ENCODE measurements around the gene BRF1. TPM values are rescaled to one million over a fixed set of nuclear protein-coding genes. Genes with fewer than 3 reads are reported as not detected.

The BRF1 gene
- total and polyA plus RNA-seq, 2 donors from 2014 or later = 19.3 to 34.1 TPM

DNA sequence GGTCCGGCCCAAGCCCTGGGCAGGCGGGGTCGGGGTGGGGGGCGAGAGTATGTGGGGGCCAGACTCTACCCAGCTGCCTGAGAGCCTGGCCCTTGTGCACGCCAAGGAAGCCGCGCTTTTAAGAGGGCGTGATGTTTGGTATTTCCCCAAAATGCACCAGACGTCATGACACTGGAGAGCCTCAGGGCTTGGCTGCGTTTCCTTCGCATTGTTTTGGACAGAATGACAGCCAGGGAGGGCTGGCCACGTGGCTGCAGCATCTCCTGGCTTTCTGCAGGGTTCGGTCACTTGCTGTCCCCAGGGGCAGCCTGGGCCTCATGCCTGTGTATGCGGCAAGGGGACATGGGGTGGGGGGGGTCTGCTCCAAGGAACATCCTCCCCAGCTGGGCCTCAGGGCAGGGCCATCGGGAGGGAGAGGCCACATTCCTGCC, 103.6 kb downstream of the BRF1 start:
- no peak for TF ChIP-seq CTCF (IDR thresholded peaks at IDR 0.05; ENCODE audit: borderline replicate concordance, extremely low read depth, insufficient read depth)
- Histone ChIP-seq H3K27ac (ENCODE audit: low read depth in 2 of 2, low read length in 2 of 2) (peak overlapping the region; percentile 22 to 53), H3K4me3 (ENCODE audit: low read length in 3 of 3) (no peak overlapping the region), H3K9me3 (ENCODE audit: control insufficient read depth in 2 of 3, insufficient read depth in 1 of 3, low read length in 3 of 3) (no peaks in the 10 kb centered on the region), H3K4me1 (ENCODE audit: control insufficient read depth in 2 of 3, insufficient read depth in 2 of 3, low read depth in 1 of 3, low read length in 3 of 3) (peaks cover 0 to 16% (median 0%) of the 10 kb centered on the region in 3 donors), H3K36me3 (ENCODE audit: control insufficient read depth in 2 of 3, insufficient read depth in 3 of 3, low read length in 3 of 3) (no peaks in the 10 kb centered on the region), H3K9ac (ENCODE audit: low read length in 3 of 3) (no peak overlapping the region), H3K27me3 (ENCODE audit: control insufficient read depth, insufficient read depth, low read length) (no peaks in the 10 kb centered on the region)
- intact Hi-C loops (cut with DNase I) = no loop called here
- DNase-seq (peak in 2 of 5 donors; percentile 58 to 69), FAIRE-seq (no peak)

DNA sequence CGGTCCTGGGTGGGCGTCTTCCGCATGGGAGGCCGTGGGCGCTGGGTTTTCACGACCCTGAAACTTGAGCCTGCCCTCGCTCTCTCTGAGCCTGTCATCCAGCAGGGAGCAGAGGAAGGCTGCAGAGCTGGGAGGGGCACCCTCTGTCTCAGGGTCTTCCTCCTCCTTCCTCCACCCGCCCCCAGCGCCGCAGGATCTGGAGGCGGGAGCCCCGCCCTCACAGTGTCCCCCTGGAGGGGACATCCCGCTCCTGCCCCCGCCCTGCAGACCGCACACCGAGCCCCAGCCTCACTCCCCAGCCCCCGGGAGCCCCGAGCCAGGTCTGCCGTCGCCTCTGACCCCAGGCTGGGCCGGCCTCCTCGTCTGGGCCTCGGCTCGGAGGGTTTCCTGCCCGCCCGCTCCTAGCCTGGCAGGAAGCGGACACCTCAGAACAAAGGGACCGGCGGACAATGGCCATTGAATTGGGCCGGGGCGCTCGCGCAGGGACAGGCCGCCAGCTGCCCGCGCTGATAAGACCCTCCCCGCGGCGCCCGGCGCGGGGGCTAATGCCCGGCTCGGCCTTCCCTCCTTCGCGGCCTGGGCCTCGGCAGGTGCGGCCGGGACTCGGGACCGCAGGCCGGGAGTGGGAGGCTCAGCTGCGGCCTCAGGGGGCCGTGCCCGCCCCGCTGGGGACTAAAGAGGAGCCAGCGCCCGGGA, 104.4 kb downstream of the BRF1 start:
- intact Hi-C loops (cut with DNase I) = no loop called here
- H3K27ac ChIP-seq (ENCODE audit: low read depth in 2 of 2, low read length in 2 of 2) = peak overlapping the region; percentile 51 to 53
- no peaks in the 10 kb centered on the region for H3K36me3 ChIP-seq (ENCODE audit: control insufficient read depth in 2 of 3, insufficient read depth in 3 of 3, low read length in 3 of 3)
- FAIRE-seq (no peak), DNase-seq (peak in 4 of 5 donors; percentile 58 to 80 (median 70))
- H3K9me3 ChIP-seq (ENCODE audit: control insufficient read depth in 2 of 3, insufficient read depth in 1 of 3, low read length in 3 of 3) = no peaks in the 10 kb centered on the region
- H3K4me1 ChIP-seq (ENCODE audit: control insufficient read depth in 2 of 3, insufficient read depth in 2 of 3, low read depth in 1 of 3, low read length in 3 of 3) = peaks cover 0 to 16% (median 0%) of the 10 kb centered on the region in 3 donors
- H3K4me3 ChIP-seq (ENCODE audit: low read length in 3 of 3) = no peak overlapping the region
- TF ChIP-seq CTCF (IDR thresholded peaks at IDR 0.05; ENCODE audit: borderline replicate concordance, extremely low read depth, insufficient read depth) = no peak
- no peaks in the 10 kb centered on the region for H3K27me3 ChIP-seq (ENCODE audit: control insufficient read depth, insufficient read depth, low read length)
- H3K9ac ChIP-seq (ENCODE audit: low read length in 3 of 3) = no peak overlapping the region

- no peaks in the 10 kb centered on the region for H3K9me3 ChIP-seq (ENCODE audit: control insufficient read depth in 2 of 3, insufficient read depth in 1 of 3, low read length in 3 of 3)
- no peak for TF ChIP-seq CTCF (IDR thresholded peaks at IDR 0.05; ENCODE audit: borderline replicate concordance, extremely low read depth, insufficient read depth)
- no peak overlapping the region for H3K4me3 ChIP-seq (ENCODE audit: low read length in 3 of 3)
- peak overlapping the region; percentile 37 to 51 for H3K27ac ChIP-seq (ENCODE audit: low read depth in 2 of 2, low read length in 2 of 2)
- H3K9ac ChIP-seq (ENCODE audit: low read length in 3 of 3) = no peak overlapping the region
- no peak for FAIRE-seq
- intact Hi-C loops (cut with DNase I) = no loop called here
- DNase-seq = peak in 2 of 5 donors; percentile 53 to 72
- H3K27me3 ChIP-seq (ENCODE audit: control insufficient read depth, insufficient read depth, low read length) = no peaks in the 10 kb centered on the region
- peaks cover 0 to 16% (median 0%) of the 10 kb centered on the region in 3 donors for H3K4me1 ChIP-seq (ENCODE audit: control insufficient read depth in 2 of 3, insufficient read depth in 2 of 3, low read depth in 1 of 3, low read length in 3 of 3)
- no peaks in the 10 kb centered on the region for H3K36me3 ChIP-seq (ENCODE audit: control insufficient read depth in 2 of 3, insufficient read depth in 3 of 3, low read length in 3 of 3)
These were observed 105.1 kb downstream of the BRF1 start for GRCh38 chr14:105195522-105196264.

Data from kidney (tissue), 14 donors.